ENCODE results near the gene NSRP1.

Gene NSRP1

DNA sequence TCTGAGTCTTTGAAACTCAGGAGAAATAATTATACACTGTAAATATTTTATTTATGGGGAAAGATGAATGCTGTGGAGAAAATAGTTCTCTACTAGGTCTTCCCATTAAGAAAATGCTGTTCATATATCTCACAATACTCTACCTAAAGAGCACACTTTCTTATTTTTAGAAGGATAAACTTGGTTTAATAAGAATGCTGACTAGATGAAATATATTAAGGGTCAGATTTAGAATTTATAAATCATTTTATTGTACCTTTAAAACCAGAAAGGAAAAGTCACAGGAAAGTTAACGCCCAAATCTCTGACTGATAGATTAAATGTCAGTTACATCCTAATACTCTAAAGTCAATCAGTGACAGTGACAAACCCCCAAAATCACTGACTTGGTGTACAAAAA, 70.1 kb downstream of the NSRP1 start:
- H3K4me3 ChIP-seq (ENCODE audit: low read depth, low read length): no peak overlapping the region
- H3K36me3 ChIP-seq (ENCODE audit: control insufficient read depth, insufficient read depth, low read length): peaks cover 4% of the 10 kb centered on the region

DNA sequence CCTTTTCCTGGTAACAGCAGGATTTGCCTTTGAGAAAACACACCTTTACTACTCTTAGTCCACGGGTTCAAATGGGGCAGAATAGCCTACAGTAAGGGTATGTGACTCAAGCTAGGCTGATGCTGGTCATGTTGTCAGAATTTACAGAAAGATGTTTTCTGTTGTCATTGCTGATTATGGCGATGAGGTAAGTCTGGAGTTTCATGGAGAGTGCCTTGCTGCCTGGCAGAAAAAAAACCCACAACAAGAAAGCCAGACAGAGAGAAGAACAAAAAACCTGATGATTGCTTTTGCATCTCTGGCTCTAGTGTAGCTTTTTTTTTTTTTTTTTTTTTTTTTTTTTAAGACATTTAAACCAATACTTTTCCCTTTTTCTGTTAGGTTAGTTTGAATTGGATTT, 71.0 kb downstream of the NSRP1 start:
- no peaks in the 10 kb centered on the region for H3K27me3 ChIP-seq (ENCODE audit: control insufficient read depth, insufficient read depth, low read length)
- no peak overlapping the region for H3K4me2 ChIP-seq (ENCODE audit: low read length)
- H3K79me2 ChIP-seq: no peaks in the 10 kb centered on the region
- H3K9ac ChIP-seq: no peak overlapping the region
- H3K27ac ChIP-seq: no peak overlapping the region
- H3K9me3 ChIP-seq (ENCODE audit: control insufficient read depth, low read length): no peaks in the 10 kb centered on the region
- H2AFZ ChIP-seq: no peak overlapping the region
- H3K4me3 ChIP-seq (ENCODE audit: low read depth, low read length): no peak overlapping the region
- TF ChIP-seq, protein P1, sequence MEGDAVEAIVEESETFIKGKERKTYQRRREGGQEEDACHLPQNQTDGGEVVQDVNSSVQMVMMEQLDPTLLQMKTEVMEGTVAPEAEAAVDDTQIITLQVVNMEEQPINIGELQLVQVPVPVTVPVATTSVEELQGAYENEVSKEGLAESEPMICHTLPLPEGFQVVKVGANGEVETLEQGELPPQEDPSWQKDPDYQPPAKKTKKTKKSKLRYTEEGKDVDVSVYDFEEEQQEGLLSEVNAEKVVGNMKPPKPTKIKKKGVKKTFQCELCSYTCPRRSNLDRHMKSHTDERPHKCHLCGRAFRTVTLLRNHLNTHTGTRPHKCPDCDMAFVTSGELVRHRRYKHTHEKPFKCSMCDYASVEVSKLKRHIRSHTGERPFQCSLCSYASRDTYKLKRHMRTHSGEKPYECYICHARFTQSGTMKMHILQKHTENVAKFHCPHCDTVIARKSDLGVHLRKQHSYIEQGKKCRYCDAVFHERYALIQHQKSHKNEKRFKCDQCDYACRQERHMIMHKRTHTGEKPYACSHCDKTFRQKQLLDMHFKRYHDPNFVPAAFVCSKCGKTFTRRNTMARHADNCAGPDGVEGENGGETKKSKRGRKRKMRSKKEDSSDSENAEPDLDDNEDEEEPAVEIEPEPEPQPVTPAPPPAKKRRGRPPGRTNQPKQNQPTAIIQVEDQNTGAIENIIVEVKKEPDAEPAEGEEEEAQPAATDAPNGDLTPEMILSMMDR (IDR thresholded peaks at IDR 0.05): no peak
- peaks cover 4% of the 10 kb centered on the region for H3K36me3 ChIP-seq (ENCODE audit: control insufficient read depth, insufficient read depth, low read length)
- H3K4me1 ChIP-seq: no peaks in the 10 kb centered on the region

More for the DNA sequence above, 70.1 kb downstream of the NSRP1 start:
- TF ChIP-seq, protein P1 (IDR thresholded peaks at IDR 0.05): no peak
- Histone ChIP-seq H3K79me2 (no peaks in the 10 kb centered on the region), H2AFZ (no peak overlapping the region), H3K4me2 (ENCODE audit: low read length) (no peak overlapping the region), H3K9me3 (ENCODE audit: control insufficient read depth, low read length) (no peaks in the 10 kb centered on the region), H3K9ac (no peak overlapping the region), H3K27me3 (ENCODE audit: control insufficient read depth, insufficient read depth, low read length) (no peaks in the 10 kb centered on the region), H3K4me1 (no peaks in the 10 kb centered on the region), H3K27ac (no peak overlapping the region)

DNA sequence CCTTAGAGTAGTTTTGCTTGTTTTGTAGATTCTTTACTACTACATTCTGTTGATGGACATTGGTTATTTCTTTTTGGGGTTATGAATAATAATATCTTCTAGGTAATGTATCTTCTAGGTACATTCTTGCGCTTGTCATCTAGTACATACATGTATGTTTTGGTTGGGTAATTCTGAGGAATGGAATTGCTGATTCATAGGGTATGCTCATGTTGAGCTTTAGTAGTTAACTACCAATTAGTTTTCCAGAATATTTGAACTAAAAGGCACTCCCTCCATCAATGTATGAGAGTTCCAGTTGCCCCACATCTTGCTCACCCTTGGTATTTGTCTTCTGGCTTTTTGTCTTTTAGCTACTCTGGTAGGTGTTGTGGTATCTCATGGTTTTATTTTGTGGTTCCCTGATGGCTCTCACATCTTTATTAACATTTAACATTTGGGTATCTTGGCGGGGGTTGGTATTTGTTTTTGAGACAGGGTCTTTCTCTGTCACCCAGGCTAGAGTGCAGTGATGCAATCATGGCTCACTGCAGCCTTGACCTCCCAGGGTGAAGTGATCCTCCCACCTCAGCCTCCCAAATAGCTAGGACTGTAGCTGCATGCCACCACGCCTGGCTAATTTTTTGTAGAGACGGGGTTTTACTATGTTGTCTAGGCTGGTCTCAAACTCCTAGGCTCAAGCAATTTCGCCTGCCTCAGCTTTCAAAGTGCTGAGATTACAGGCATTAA, 71.8 kb downstream of the NSRP1 start:
- Histone ChIP-seq H3K27ac (no peak overlapping the region), H2AFZ (no peak overlapping the region), H3K79me2 (no peaks in the 10 kb centered on the region), H3K9ac (no peak overlapping the region), H3K4me3 (ENCODE audit: low read depth, low read length) (no peak overlapping the region), H3K9me3 (ENCODE audit: control insufficient read depth, low read length) (no peaks in the 10 kb centered on the region), H3K36me3 (ENCODE audit: control insufficient read depth, insufficient read depth, low read length) (peaks cover 4% of the 10 kb centered on the region), H3K4me1 (no peaks in the 10 kb centered on the region), H3K4me2 (ENCODE audit: low read length) (no peak overlapping the region), H3K27me3 (ENCODE audit: control insufficient read depth, insufficient read depth, low read length) (no peaks in the 10 kb centered on the region)
- TF ChIP-seq, protein P1 (IDR thresholded peaks at IDR 0.05): no peak

DNA sequence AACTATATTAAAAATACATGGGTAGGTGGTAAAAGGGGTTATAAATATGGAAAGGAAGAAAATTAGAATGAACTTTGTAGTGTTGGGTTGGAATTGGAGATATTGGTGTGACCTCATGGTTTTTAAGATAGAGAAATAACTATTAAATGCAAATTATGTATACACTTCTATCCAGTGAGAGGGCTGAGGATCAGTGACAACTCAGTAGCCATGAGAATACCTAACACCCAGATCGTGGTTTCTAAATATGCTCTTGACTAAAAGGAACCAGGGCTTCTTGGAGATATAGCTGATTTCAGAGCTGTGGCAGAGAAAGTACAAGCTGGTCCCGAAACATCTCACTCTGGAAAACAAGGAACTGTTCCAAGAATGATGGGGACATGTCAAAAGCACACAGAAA, 74.5 kb downstream of the NSRP1 start:
- no peak overlapping the region for H3K4me2 ChIP-seq (ENCODE audit: low read length)
- H3K79me2 ChIP-seq: no peaks in the 10 kb centered on the region

More for the DNA sequence above, 74.5 kb downstream of the NSRP1 start:
- Histone ChIP-seq H3K27ac (no peak overlapping the region), H3K27me3 (ENCODE audit: control insufficient read depth, insufficient read depth, low read length) (no peaks in the 10 kb centered on the region), H3K4me3 (ENCODE audit: low read depth, low read length) (no peak overlapping the region), H3K36me3 (ENCODE audit: control insufficient read depth, insufficient read depth, low read length) (no peaks in the 10 kb centered on the region), H3K9ac (no peak overlapping the region), H3K4me1 (no peaks in the 10 kb centered on the region), H2AFZ (no peak overlapping the region), H3K9me3 (ENCODE audit: control insufficient read depth, low read length) (no peaks in the 10 kb centered on the region)
- TF ChIP-seq, protein P1 (IDR thresholded peaks at IDR 0.05): no peak
